RWPE2 (cell line): ENCODE measurements around the gene TSGA10IP.

ENCODE experiments used
- ATAC-seq: fragments of 200-7000 bp; cut with Tn5 transposase; 3 replicates; pipeline ENCODE4 v1.9.1; 2021; ENCODE audit warnings: low read depth
- DNase-seq: peaks from one replicate; pipeline ENCODE4 v3.0.0-alpha.2; 2020; ENCODE audit warnings: low spot score
- H3K27ac ChIP-seq: fragments of 450-650 bp; 2 replicates; pipeline ENCODE4 v1.5.1; 2017; ENCODE audit warnings: mild to moderate bottlenecking; ENCODE audit not compliant: poor library complexity, severe bottlenecking
- H3K27me3 ChIP-seq: fragments of 250-450 bp; sonication (Bioruptor Pico); 2 replicates; pipeline ENCODE4 v1.5.1; 2021; ENCODE audit warnings: mild to moderate bottlenecking, moderate library complexity; ENCODE audit not compliant: insufficient read depth, poor library complexity, severe bottlenecking
- H3K36me3 ChIP-seq: fragments of 250-450 bp; sonication (Bioruptor Pico); 2 replicates; pipeline ENCODE4 v1.5.1; 2020; ENCODE audit warnings: low read depth, mild to moderate bottlenecking, moderate library complexity
- H3K4me1 ChIP-seq: fragments of 250-450 bp; sonication (Bioruptor Pico); 2 replicates; pipeline ENCODE4 v1.5.1; 2021; ENCODE audit warnings: mild to moderate bottlenecking, moderate library complexity; ENCODE audit not compliant: insufficient read depth, poor library complexity, severe bottlenecking
- H3K4me3 ChIP-seq: fragments of 250-450 bp; sonication (Bioruptor Pico); 2 replicates; pipeline ENCODE4 v1.5.1; 2021; ENCODE audit warnings: mild to moderate bottlenecking, moderate library complexity; ENCODE audit not compliant: severe bottlenecking
- H3K9me3 ChIP-seq: fragments of 250-450 bp; sonication (Bioruptor Pico); 2 replicates; pipeline ENCODE4 v1.5.1; 2021; ENCODE audit warnings: mild to moderate bottlenecking, moderate library complexity; ENCODE audit not compliant: severe bottlenecking
- TF ChIP-seq, protein P1 (sequence below): fragments of 450-650 bp; IDR thresholded peaks from one replicate; pipeline ENCODE4 v1.5.1; 2017; ENCODE audit warnings: mild to moderate bottlenecking, moderate library complexity; ENCODE audit not compliant: poor library complexity, severe bottlenecking

The TSGA10IP gene

DNA sequence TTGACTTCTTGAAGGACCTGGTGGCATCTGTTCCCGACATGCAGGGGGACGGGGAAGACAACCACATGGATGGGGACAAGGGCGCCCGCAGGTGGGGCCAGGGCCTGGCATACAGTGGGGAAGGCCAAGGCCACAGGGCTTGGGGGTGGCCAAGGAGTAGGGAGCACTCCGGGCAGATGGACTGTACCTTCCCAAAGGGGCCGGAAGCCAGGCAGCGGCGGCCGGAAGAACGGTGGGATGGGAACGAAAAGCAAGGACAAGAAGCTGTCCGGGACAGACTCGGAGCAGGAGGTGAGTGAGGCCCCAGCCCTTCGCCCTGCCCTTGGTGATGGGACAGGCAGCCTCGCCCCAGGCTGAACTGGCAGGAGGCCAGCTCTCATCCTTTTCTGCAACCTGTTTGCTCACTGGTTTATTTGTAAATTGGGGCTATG is 24.9 kb upstream of the TSGA10IP start:
- Histone ChIP-seq H3K36me3 (peaks cover 51% of the 10 kb centered on the region), H3K4me3 (peak overlapping the region; percentile 80), H3K27ac (peak overlapping the region; percentile 98), H3K9me3 (no peaks in the 10 kb centered on the region), H3K4me1 (peaks cover 34% of the 10 kb centered on the region), H3K27me3 (no peaks in the 10 kb centered on the region)
- TF ChIP-seq, protein P1, sequence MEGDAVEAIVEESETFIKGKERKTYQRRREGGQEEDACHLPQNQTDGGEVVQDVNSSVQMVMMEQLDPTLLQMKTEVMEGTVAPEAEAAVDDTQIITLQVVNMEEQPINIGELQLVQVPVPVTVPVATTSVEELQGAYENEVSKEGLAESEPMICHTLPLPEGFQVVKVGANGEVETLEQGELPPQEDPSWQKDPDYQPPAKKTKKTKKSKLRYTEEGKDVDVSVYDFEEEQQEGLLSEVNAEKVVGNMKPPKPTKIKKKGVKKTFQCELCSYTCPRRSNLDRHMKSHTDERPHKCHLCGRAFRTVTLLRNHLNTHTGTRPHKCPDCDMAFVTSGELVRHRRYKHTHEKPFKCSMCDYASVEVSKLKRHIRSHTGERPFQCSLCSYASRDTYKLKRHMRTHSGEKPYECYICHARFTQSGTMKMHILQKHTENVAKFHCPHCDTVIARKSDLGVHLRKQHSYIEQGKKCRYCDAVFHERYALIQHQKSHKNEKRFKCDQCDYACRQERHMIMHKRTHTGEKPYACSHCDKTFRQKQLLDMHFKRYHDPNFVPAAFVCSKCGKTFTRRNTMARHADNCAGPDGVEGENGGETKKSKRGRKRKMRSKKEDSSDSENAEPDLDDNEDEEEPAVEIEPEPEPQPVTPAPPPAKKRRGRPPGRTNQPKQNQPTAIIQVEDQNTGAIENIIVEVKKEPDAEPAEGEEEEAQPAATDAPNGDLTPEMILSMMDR = no peak
- ATAC-seq (no peak), DNase-seq (no peak)

DNA sequence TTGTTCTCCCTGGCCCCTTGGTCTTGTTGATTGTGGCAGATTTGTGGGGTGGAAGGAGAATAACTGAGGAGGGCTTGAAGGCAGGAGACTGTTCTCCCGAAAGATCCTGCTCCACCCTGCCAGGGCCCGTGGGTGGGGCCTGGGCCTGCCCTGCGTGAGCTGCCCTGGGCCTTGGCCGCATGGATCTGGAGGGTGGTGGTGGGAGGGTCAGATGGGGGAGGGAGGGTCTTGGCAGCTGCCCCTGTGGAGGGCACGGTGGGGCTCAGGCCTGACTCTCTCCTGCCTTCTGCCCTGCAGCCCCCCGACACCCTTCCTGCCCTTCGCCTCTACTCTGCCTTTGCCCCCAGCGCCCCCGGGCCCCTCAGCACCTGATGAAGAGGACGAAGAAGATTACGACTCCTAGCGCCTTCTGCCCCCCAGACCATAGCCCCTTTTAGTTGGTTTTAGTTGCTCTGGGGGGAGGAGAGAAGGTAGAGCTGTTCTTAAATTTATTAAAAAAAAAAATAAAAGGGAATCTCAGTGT is 24.2 kb upstream of the TSGA10IP start:
- TF ChIP-seq, protein P1 = no peak
- Histone ChIP-seq H3K36me3 (peaks cover 51% of the 10 kb centered on the region), H3K4me3 (no peak overlapping the region), H3K4me1 (peaks cover 29% of the 10 kb centered on the region), H3K9me3 (no peaks in the 10 kb centered on the region), H3K27me3 (no peaks in the 10 kb centered on the region), H3K27ac (peak overlapping the region; percentile 98)
- DNase-seq = no peak
- no peak for ATAC-seq

GRCh38 chr11:65921876-65922275 is 23.4 kb upstream of the TSGA10IP start:
- DNase-seq (no peak), ATAC-seq (no peak)
- Histone ChIP-seq H3K4me3 (no peak overlapping the region), H3K36me3 (peaks cover 48% of the 10 kb centered on the region), H3K27ac (no peak overlapping the region), H3K9me3 (no peaks in the 10 kb centered on the region), H3K4me1 (peaks cover 21% of the 10 kb centered on the region), H3K27me3 (no peaks in the 10 kb centered on the region)
- TF ChIP-seq, protein P1 = no peak

DNA sequence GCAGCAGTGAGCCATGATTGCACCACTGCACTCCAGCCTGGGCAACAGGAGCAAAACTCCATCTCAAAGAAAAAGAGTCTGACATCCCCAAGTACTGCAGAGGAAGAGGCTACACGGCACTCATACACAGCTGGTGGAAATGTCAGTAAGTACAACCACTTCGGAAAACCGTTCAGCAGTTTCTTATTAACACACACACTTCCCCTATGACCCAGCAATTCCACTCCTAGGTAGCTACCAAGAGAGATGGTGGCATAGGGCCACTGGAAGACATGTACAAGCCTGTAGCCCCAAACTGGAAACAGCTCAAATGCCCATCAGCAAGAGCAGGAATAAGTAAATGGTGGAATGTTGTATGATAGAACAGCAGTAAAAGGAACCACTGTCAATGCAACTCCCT is 22.7 kb upstream of the TSGA10IP start:
- no peak overlapping the region for H3K27ac ChIP-seq
- H3K27me3 ChIP-seq = no peaks in the 10 kb centered on the region
- DNase-seq (no peak), ATAC-seq (no peak)
- no peaks in the 10 kb centered on the region for H3K9me3 ChIP-seq
- H3K4me3 ChIP-seq = no peak overlapping the region
- TF ChIP-seq, protein P1 = no peak
- H3K36me3 ChIP-seq = peaks cover 42% of the 10 kb centered on the region
- H3K4me1 ChIP-seq = peaks cover 14% of the 10 kb centered on the region

GRCh38 chr11:65925397-65925796 is 19.9 kb upstream of the TSGA10IP start:
- H3K36me3 ChIP-seq = peaks cover 32% of the 10 kb centered on the region
- TF ChIP-seq, protein P1 = no peak
- no peak for ATAC-seq
- H3K9me3 ChIP-seq = no peaks in the 10 kb centered on the region
- DNase-seq = no peak
- H3K4me3 ChIP-seq = no peak overlapping the region
- H3K4me1 ChIP-seq = peaks cover 5% of the 10 kb centered on the region
- H3K27me3 ChIP-seq = no peaks in the 10 kb centered on the region
- no peak overlapping the region for H3K27ac ChIP-seq
